GM18520 (cell line): ENCODE results near the gene AKAP6.

Experiments used
- ATAC-seq: cut with Tn5 transposase; IDR thresholded peaks from one replicate; pipeline ENCODE4 v1.9.1; 2021; ENCODE audit not compliant: unreplicated experiment

Gene AKAP6

DNA sequence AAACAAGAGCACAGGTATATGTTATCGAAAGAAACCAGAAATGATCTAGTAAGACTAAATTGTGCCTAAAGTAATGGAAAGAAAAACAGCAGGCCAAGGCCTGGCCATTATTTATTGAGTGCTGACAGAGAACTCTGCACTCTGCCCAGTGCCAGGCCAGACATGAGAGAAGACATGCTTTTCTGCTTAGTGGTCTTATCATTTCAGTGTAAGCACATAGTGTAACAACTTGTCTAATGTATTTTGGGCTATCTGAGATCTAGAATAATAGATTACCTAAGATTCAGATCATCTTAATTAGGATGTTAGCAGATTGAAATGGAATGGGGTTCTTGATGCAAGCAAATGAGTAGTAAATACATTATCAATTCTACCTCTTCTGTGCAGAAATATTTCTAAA, 278.3 kb downstream of the AKAP6 start:
- ATAC-seq: no peak

DNA sequence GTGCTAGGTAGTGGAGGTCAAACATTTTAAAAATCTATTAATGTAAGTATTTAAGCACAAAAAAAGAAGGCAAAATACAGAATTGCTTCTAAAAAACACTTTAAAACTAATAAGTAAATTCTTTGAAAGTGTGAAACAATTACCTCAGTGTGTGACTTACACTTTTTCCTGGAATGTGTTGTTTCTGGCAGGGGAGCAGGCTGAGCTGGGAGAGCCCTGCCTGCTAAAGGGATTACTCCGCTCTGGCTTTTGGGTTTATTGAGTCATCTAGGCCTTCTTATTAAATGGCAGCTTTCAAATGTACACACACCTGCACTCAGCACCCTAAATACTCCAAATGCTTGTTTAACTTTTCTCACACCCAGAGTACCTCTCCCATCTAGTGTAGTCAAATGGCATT, 279.8 kb downstream of the AKAP6 start:
- no peak for ATAC-seq

DNA sequence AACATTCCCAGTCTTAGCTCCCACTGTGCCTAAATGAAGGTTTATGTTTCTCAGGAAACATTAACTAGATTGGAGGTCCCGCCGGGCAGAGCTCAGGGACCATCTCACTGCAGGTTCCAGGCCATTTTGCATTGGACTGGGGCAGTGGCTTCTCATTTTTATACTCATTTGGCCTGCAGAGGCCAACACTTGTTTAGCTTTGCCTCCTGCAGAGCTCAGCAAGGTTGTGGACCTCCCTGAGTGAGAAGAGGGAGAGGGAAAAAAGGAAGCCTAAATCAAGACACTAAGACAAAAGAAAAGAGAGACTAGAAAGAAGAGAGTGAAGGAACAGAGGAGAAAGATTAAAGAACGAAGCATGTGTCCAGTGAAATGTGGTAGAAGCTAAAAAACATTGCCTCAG, 280.3 kb downstream of the AKAP6 start:
- no peak for ATAC-seq

DNA sequence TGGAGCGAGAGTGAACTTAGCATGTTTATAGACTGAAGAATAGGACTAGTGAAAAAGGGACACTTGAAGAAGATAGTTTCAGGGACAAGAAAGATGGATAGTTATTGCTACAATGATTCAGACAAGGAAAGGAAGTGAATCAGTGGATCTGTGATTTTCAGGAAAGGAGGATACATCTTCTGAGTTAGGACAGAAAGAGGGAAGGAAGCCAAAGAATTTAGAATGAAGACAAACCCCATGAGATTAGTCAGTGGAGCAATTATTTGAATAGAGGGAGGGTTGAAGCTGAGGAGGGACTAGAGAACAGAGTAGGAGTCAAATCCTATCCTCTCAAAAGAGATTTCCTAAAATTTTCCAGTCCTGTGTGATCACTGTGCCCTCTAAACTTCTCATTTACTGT, 282.7 kb downstream of the AKAP6 start:
- ATAC-seq: no peak

DNA sequence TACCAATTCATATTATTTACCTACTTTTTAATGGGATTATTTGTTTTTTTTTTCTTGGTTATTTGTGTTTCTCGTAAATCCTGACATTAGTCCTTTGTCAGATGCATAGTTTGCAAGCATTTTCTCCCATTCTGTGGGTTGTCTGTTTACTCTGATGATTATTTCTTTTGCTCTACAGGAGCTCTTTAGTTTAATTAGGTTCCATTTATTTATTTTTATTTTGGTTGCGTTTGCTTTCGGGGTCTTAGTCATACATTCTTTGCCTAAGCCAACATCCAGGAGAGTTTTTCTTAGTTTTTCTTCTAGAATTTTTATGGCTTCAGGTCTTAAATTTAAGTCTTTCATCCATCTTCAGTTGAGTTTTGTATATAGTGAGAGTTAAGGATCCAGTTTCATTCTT, 289.9 kb downstream of the AKAP6 start:
- ATAC-seq: no peak

DNA sequence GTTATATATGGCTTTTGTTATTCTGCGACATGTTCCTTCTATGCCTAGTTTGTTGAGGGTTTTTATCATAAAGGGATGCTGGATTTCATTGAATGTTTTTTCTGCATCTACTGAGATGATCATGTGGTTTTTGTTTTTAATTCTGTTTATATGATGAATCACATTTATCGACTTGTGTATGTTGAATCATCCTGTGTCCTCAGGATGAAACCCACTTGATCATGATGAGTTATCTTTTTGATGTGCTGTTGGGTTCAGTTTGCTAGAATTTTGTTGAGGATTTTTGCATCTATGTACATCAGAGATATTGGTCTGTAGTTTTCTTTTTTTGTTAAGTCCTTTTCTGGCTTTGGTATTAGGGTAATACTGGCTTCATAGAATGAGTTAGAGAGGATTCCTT, 291.2 kb downstream of the AKAP6 start:
- ATAC-seq: no peak

DNA sequence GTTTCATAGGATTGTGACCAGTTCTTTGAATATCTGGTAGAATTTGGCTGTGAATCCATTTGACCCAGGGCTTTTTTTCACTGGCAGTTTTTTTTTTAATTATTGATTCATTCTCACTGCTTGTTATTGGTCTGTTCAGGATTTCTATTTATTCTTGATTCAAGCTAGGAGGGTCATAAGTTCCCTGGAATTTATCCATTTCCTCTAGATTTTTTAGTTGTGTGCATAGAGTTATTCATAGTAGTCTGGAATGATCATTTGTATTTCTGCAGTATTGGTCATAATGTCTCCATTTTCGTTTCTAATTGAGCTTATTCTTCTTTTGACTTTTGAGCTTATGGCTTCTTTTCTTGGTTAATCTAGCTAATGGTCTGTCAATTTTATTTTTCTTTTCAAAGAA, 291.6 kb downstream of the AKAP6 start:
- ATAC-seq: no peak

DNA sequence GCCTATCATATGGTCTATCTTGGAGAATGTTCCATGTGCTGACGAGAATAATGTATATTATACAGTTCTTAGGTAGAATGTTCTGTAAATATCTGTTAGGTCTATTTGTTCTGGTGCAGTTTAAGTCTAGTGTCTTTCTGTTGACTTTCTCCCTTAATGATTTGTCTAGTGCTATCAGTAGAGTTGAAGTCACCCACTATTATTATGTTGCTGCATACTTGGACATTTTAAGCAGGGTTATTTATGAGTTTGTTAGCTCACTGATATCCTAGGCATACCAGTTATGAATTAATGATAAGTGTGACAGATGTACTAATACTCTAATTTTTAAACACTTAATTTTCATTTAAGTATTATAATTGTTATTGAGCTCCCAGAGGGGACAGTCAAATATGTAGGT, 292.5 kb downstream of the AKAP6 start:
- ATAC-seq: no peak

DNA sequence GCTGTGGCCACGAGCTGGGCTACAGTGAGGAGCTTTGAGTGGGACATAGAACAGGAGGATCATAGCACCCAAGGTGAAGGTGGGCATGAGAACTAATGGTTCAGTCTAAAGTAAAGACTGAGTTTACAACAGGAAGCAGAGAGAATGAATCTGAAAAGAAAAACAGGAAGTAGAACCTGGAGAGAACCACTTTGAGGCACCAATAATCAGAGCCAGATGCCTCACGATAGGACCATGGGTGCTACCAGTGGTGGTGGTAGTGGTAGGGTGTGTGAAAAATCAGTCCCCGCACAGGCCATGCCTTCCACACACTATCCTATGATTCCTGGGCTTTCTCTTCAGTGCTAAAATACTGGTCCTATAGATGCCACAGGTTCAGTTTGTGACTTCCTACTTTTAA, 293.6 kb downstream of the AKAP6 start:
- no peak for ATAC-seq

DNA sequence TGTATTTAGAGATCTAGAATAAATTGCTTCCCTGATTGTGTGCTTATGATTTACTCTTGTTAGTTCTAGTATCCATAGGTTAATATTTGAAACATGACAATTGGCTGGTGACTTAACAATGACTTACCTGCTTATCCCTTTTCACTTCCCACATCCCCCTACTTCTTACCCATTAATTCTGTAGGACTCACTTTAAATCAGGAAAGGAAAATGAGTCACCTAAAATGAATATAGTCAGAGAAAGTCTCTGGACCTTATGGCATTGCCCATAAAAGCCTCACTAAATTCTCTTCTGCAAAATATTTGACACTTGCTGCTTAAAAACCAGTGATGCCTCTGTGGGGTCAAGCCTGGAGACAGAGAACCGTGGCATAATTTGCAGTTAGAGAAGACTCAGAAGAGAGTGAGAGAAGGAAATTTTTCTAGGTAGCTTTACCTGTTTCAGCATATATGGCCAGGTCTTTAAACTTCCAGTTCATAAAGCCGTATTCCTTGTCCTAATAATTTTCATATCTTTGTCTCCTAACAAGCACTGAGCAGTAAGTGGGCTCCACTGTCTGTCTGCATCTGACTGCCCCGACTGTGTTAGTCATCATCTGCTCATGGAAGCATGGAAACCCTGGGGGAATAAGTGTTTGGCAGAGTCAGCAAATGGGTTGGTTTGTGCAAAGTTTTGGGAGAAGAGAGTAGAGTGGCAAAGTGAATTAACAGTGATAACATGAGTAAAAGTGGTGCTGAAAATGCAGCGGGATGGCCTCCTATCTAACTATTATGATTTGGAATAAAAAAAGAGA, 294.4 kb downstream of the AKAP6 start:
- ATAC-seq: no peak

DNA sequence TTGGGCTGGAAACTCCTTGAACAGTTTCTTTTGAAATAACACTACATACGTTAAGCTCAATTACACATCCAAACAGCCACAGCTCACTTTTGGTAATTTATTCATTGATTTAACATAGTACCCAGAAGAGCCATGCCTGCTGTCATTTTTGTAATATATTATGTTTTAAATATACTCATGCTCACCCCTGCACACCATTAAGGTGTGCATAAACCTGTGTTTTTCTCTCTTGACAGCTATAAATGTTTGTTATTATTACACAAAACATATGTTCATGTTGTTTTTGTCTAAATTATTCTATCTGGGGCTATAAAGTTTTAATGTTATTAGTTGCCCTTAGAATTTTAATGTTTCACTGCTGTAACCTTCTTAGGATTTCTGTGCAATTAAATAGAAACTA, 296.1 kb downstream of the AKAP6 start:
- no peak for ATAC-seq

DNA sequence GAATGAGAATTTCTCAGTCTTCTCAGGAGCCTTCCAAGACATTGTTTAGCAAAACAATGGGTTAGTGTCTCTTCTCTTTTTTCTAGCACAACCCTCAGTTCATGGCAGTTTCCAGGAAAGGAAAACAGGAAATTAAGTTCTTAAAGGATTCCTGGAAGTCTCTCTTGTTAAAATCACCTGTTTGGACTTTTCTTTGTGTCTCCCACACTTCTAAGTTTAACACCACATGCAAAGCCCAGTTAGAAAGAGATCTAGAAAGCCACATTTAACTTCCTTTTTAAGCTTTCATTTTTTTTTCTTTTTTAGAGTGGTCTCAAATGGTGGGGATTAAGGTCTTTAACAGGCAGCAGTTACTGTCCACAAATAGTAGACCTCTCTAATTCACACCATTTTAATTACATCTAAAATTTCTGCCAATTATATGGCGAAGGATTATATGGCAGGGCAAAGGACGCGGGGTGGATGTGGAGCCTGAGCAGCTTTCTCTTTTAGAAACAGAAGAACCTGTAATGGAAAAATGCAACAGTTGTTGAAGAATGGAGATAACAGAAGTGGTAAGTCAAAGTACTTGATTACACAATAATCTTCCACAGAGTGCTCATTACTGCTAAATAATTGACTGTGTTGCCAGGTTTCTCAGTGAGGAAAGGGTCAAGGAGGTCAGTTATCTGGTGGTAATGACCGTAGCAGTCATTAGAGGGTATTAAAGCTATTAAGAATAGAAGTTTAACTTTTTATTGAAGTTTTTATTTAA, 298.6 kb downstream of the AKAP6 start:
- no peak for ATAC-seq

DNA sequence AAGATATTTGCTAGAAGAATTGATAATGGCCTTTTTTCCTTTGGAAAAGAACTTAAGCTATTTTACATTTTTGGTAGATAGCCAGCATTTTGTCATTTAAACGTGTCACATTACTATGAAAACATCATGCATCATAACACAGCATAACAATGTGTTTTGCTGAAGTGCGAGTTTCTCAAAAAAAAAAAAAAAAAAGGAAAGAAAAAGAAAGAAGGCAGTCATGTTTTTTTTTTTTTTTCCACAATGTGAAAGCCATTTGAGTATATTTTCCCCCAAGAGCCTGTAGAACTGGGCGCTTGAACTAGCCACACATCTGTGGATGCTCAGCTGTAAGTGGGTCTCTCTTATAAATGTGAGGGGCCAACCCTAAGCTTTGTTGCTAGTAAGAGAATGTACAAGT, 300.1 kb downstream of the AKAP6 start:
- no peak for ATAC-seq

DNA sequence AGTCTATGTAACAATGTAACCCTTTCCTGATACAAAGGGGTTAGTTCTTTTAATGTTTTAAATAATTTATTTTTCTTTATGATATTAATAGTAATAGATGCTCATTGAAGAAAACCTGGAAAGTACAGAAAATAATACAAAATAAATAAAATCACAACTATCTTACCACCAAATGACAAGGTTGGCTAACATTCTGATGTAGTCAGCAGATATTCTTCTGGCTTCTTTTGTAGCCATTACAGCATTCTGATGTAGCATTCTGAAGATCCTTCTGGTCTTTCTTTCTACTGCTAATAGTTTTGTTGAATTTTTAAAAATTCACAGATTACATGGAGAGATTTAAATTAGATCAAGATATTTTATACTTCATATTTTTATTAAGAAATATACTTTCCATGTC, 301.6 kb downstream of the AKAP6 start:
- ATAC-seq: no peak

DNA sequence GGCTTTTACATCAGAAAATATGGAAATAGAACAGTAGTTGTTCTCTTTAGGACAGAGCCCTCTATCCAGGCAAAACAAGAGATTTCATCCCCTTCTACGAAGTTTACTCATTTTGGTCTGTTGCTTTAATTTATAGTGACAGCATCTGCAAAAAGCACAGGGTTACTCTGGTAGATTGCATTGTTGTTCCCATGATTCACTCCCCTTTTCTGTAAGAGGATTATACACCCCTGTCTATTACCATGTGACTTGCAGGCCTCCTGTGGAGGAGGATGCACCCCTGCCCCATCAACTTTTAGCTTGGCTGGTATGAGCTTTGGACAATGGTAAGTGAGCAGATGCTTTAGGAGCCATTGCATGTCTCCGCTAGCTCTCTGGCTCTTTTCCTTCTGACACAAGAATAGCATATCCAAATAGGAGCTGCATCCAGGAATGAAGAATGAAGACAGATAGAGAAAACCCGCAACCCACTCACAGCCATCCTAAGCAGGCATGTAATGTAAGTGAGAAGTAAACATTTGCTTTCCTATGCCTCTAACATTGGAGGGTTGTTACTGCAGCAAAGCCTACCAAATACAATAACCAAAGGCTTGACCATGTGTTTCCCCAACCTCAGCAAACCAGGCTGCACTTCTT, 304.2 kb downstream of the AKAP6 start:
- ATAC-seq: no peak

DNA sequence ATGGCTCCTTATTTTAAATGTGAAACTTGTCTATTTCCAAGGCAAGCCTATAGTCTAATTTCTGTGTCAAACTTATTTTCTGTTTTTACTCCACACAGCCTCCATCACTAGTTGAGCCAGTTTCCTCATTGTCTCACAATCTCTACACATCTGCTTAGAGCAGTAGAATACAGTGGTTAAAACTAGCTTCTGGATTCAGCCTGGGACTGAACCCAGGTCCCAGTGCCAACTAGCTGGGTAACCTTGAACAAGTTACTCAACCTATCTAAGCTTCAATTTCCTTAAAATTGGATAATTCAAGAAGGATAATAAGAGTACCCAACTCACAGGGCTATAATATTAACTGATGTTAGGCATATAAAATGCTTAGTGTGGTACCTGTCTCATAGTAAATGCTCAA, 304.8 kb downstream of the AKAP6 start:
- ATAC-seq: no peak

DNA sequence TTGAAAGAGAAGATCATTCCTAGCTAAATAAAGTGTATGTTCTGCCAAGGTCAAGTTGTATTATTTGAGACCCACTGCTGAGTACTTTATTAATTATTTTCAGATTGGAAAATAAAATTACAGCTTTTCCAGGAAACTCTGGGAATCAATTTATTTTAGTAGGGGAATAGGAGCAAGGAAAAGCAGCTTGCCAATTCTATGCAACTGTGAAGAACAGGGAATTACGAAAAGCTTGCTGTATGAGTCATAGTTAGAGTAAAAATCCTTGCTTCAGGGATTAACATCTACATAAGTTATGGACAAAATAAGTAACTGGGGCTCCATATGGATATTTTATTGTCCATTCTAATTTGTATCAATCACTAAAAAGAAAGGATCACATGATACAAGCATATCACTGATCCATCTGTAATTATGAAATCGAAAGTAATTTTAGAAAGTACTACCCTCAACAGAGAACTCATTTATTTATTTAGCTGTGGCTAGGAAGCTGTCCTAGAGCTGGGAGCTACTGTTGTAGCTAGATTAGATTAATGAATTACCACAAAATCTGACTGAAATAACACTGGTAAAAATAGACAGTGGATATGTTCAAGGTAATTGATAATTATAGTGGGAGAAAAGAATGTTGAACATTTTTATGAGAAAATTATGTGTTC, 306.1 kb downstream of the AKAP6 start:
- no peak for ATAC-seq

DNA sequence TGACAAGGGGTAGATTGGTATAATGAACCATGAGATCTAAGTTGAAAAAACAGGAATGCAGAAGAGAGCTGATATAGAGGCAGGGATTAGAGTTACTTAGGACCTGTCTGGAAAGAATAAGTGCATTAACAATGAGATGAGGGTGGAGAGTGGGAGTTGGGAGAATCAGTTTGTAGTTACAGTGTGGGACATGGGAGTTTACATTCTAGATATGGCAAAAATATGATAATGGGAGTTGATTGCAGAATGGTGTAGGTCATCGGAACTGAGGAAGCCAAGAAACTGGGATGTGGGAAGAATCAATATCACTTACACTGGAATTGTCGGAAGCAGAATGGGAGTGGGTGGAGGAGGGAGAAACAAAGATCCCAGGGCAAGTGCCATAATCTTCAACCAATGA, 308.5 kb downstream of the AKAP6 start:
- no peak for ATAC-seq

DNA sequence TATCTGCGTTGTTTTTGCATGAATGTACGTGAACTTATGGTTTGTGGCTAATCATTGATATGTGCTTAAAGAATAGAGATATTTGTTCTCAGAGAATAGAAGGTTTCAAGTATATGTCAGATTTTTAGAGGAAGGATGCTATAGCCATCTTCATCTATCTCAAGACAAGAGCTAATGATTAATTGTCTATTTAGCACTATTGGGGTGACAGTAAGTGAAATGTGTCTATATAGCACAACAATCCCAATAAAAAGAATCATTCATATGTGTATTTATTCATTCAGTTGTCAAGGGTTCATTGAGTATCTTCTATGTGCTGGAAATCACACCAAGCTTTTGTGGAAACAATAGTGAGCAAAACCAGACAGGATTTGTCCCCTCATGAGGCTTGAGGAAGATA, 310.1 kb downstream of the AKAP6 start:
- ATAC-seq: no peak

DNA sequence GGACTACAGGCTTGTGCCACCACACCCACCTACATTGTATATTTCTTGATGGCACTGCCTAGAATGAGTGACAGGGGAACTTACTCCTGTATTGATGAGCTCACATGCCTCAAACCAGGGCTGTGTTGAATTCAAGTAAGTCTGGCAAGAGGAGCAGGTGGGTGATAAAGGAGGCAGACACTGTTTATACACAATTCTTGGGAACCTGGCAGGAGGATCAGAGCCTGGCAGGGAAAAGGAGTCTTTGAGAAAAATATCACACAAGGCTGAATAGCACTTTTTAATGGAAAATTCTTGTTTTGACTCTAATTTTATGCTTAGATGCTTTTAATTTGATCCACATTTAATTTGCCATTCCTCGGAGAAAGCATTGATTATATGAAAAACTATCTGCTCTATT, 316.5 kb downstream of the AKAP6 start:
- ATAC-seq: no peak

DNA sequence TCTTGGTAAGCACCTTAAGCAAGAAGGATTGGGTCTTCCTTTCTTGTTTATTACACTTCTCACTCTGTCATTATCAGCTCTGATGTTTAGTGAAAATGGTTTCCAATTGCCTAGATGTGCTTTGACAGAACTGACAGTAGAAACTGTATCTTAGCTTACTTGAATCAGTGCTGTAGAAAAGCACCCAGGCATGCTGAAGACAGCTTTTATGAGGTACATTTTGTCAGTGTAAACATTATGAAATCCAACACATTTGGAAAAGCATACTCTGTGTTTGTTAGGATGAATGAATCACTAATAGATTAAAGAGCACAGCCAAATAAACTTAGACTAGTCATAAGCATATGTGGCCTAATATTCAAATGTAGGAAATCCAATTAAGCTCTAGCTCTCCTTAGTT, 319.3 kb downstream of the AKAP6 start:
- ATAC-seq: no peak

DNA sequence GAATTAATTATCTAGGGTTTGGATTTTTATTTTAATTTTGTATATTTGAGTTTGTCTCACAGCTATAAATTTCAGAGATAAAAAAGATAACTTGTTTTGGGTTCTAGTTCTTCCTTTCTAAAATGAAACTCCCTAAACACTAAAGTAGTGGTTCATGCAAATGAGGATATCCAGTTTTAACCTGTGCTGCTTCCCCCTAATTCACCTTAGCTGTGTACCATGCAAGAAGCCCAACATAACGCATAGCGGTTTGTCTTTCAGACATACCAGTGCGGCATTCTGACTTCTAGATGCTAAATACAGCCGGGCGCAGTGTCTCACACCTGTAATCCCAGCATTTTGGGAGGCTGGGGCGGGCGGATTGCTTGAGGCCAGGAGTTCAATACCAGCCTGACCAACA, 320.9 kb downstream of the AKAP6 start:
- ATAC-seq: no peak
